ENCODE data around the gene MCM9. TPM values are rescaled to one million over a fixed set of nuclear protein-coding genes. Genes with fewer than 3 reads are reported as not detected.

MCM9 gene
- total RNA-seq, 2 donors from 2014 or later: 9.9 to 33.9 TPM

GRCh38 chr6:118902726-118903125 is 32.2 kb downstream of the MCM9 start:
- Histone ChIP-seq H3K27ac (no peak overlapping the region), H3K27me3 (no peaks in the 10 kb centered on the region), H3K36me3 (replicated peaks in 1 of 2; ENCODE audit: insufficient read depth in 1 of 2, low read depth in 2 of 2) (peaks cover 0 to 5% of the 10 kb centered on the region in 2 donors), H3K4me1 (peaks cover 10% of the 10 kb centered on the region), H3K4me3 (no peak overlapping the region), H3K9me3 (no peaks in the 10 kb centered on the region)
- ATAC-seq (no peak), DNase-seq (no peak)
- intact Hi-C loops (cut with DNase I): no loop called here
- TF ChIP-seq POLR2A (IDR thresholded peaks at IDR 0.05) (no peak), CTCF (IDR thresholded peaks at IDR 0.05) (no peak)

GRCh38 chr6:118899948-118900347 is 35.0 kb downstream of the MCM9 start:
- no peaks in the 10 kb centered on the region for H3K9me3 ChIP-seq
- H3K4me3 ChIP-seq: no peak overlapping the region
- DNase-seq (no peak), ATAC-seq (no peak)
- no peak overlapping the region for H3K27ac ChIP-seq
- peaks cover 16% of the 10 kb centered on the region for H3K4me1 ChIP-seq
- no peak for TF ChIP-seq POLR2A (IDR thresholded peaks at IDR 0.05)
- TF ChIP-seq CTCF (IDR thresholded peaks at IDR 0.05): no peak
- intact Hi-C loops (cut with DNase I): no loop called here
- no peaks in the 10 kb centered on the region for H3K27me3 ChIP-seq
- H3K36me3 ChIP-seq (replicated peaks in 1 of 2; ENCODE audit: insufficient read depth in 1 of 2, low read depth in 2 of 2): peaks cover 0 to 1% of the 10 kb centered on the region in 2 donors
- 78 to 85% methylated on average over 6 of the region's 6 CpGs for WGBS, 2 donors

- ATAC-seq: no peak
- H3K4me1 ChIP-seq: peaks cover 22% of the 10 kb centered on the region
- intact Hi-C loops (cut with DNase I): no loop called here
- H3K4me3 ChIP-seq: no peak overlapping the region
- H3K27ac ChIP-seq: no peak overlapping the region
- DNase-seq: no peak
- no peaks in the 10 kb centered on the region for H3K9me3 ChIP-seq
- TF ChIP-seq CTCF (IDR thresholded peaks at IDR 0.05): no peak
- TF ChIP-seq POLR2A (IDR thresholded peaks at IDR 0.05): no peak
- no peaks in the 10 kb centered on the region for H3K27me3 ChIP-seq
- H3K36me3 ChIP-seq (replicated peaks in 1 of 2; ENCODE audit: insufficient read depth in 1 of 2, low read depth in 2 of 2): peaks cover 0 to 1% of the 10 kb centered on the region in 2 donors
Observed at GRCh38 chr6:118897386-118897785, 37.6 kb downstream of the MCM9 start.

GRCh38 chr6:118896339-118897136 is 38.4 kb downstream of the MCM9 start:
- no peak for ATAC-seq
- H3K4me3 ChIP-seq: no peak overlapping the region
- H3K27me3 ChIP-seq: no peaks in the 10 kb centered on the region
- WGBS, 2 donors: 69 to 80% methylated on average over 5 of the region's 5 CpGs
- peak in 4 of 7 experiments; percentile 8 to 36 (median 26) for TF ChIP-seq CTCF (IDR thresholded peaks at IDR 0.05)
- no peak for TF ChIP-seq POLR2A (IDR thresholded peaks at IDR 0.05)
- no peaks in the 10 kb centered on the region for H3K9me3 ChIP-seq
- H3K27ac ChIP-seq: no peak overlapping the region
- no peak for DNase-seq
- H3K36me3 ChIP-seq (replicated peaks in 1 of 2; ENCODE audit: insufficient read depth in 1 of 2, low read depth in 2 of 2): peaks cover 0 to 1% of the 10 kb centered on the region in 2 donors
- peaks cover 30% of the 10 kb centered on the region for H3K4me1 ChIP-seq
- intact Hi-C loops (cut with DNase I): no loop called here

GRCh38 chr6:118895859-118896258 is 39.1 kb downstream of the MCM9 start:
- Histone ChIP-seq H3K4me1 (peaks cover 32% of the 10 kb centered on the region), H3K4me3 (no peak overlapping the region), H3K36me3 (replicated peaks in 1 of 2; ENCODE audit: insufficient read depth in 1 of 2, low read depth in 2 of 2) (peaks cover 0 to 1% of the 10 kb centered on the region in 2 donors), H3K27me3 (no peaks in the 10 kb centered on the region), H3K9me3 (no peaks in the 10 kb centered on the region), H3K27ac (no peak overlapping the region)
- no peak for TF ChIP-seq CTCF (IDR thresholded peaks at IDR 0.05)
- no peak for TF ChIP-seq POLR2A (IDR thresholded peaks at IDR 0.05)
- WGBS, 2 donors: 38 to 39% methylated on average over 2 of the region's 2 CpGs
- intact Hi-C loops (cut with DNase I): no loop called here
- DNase-seq (no peak), ATAC-seq (no peak)

All from body of pancreas (tissue), 4 donors.